H54 (cell line): ENCODE results near the gene ITGA8.
"Not testable (repeated sequence)": the region's sequence is repeated elsewhere in the genome, so short reads cannot be mapped to it uniquely, and the experiment has no call there.

Source experiments
- DNase-seq: peaks from one replicate; pipeline ENCODE4 v3.0.0; 2011; ENCODE audit warnings: low spot score, mixed read lengths; ENCODE audit not compliant: insufficient read length
- FAIRE-seq: peaks from 3 replicates; lab custom pipeline; 2011; peaks lifted over from hg19 to GRCh38; lab: Jason Lieb, UNC
- POLR2A ChIP-seq: IDR thresholded peaks from 2 replicates; pipeline ENCODE4 v1.6.1; 2011; ENCODE audit warnings: low read depth, mild to moderate bottlenecking, low read length

Gene ITGA8

DNA sequence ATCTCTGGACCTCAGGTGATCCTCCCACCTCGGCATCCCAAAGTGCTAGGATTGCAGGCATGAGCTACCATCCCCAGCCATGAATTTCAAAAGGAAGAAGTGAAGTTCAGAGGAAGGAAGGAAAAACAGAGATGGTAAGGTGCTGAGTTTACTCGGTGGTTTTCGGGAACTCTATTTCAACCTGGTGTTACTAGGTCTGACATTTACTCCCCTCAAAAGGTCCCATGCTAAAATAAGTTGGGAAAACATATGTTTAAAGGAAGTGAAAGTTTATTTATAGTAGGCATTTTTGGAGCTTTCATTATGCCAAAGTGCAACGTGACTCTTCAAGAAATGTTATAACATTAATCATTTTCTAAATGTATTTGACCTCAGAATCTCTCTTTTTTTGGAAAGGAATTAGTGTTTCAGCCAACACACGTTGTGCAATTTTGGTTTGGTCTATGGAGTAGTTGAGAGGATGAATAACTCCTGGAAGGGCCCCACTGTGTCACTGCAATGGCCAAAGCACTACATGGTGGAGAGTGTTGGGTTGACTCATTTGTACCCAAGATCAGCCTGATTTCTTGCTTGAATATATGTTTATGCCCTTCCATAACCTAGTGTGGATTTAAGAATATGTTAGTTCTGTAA is 233.9 kb downstream of the ITGA8 start:
- FAIRE-seq (no peak), DNase-seq (no peak)
- TF ChIP-seq POLR2A: no peak

DNA sequence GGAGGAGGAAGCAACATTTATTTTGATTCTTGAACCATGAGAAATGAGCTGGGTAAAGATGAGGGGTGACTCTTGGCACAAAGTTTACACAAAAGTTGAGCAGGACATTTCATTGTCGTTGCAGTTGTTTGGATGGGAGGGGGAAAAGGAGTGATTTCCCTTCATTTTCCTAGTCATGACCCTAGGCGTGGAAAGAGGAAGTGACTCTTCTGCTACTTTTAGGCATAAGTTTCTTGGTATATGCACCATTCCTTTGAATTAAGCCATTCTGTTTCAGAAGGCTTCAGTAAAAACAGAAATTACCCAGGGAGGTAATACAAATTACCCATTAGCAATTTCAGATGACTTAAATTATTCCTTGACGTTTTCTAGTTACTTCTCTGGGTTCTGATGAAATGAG is 234.7 kb downstream of the ITGA8 start:
- no peak for FAIRE-seq
- TF ChIP-seq POLR2A: no peak
- DNase-seq: no peak

GRCh38 chr10:15484128-15484527 is 235.6 kb downstream of the ITGA8 start:
- FAIRE-seq: no peak
- no peak for TF ChIP-seq POLR2A
- no peak for DNase-seq

GRCh38 chr10:15483215-15484075 is 236.3 kb downstream of the ITGA8 start:
- no peak for TF ChIP-seq POLR2A
- DNase-seq (no peak), FAIRE-seq (no peak)

GRCh38 chr10:15482156-15482555 is 237.6 kb downstream of the ITGA8 start:
- DNase-seq (no peak), FAIRE-seq (no peak)
- TF ChIP-seq POLR2A: no peak

DNA sequence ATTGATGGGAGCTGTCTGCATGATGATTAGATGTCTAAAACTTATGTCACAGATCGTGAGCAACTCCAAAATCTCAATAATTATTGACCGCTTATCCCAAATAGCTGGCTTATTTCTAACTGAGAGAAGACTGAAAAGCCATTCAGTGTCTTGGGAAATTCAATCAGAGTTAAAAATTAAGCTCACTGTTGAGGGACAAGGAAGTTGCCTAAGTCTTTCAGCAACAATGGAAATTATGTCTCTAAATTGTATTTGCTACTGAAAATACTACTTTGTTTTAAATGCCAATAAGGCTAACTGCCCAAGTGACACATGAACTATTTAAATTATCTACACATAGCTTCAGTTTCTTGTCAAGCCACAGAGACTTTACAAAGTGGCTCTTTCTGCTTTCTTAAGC is 240.8 kb downstream of the ITGA8 start:
- no peak for TF ChIP-seq POLR2A
- FAIRE-seq: no peak
- DNase-seq: no peak

DNA sequence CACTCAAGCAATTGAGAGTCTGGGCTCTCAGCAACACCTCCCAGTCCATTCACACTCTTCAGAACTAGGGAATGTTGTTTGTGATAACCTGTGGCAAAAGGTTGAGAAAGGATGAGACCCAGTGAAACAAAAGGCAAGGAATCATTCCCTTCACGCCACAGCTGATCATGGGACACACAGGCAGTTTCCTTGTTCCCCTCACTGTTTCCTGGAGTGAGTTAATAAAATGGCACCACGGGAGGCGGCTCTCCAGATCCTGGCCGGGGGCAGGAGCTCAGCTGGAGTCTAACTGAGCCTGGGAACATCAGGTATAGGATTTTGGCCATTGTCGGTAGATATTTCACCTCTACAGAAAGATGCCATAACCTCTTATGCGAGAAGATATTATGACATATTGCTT is 241.3 kb downstream of the ITGA8 start:
- no peak for DNase-seq
- FAIRE-seq: no peak
- no peak for TF ChIP-seq POLR2A

DNA sequence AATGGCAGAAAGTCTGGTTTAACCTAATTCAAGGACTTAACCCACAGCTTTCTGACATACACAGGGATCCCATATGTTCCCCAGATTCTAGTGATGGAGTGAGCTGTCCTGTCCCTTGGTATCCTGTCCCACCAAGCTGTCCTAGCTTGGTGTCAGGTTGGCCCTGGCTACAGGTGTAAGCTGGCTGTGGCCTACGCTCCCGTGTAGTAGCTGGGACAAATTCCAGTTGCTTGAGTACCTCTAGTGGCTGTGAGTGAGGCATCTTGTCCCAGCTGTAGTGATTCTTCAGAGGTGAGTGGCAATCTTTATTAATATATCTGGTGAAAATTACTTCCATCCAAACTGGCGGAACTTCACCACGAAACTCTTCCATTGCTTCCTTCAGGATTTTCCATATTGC is 243.4 kb downstream of the ITGA8 start:
- no peak for FAIRE-seq
- no peak for TF ChIP-seq POLR2A
- DNase-seq: no peak

GRCh38 chr10:15475439-15475838 is 244.3 kb downstream of the ITGA8 start:
- DNase-seq, FAIRE-seq: not testable (repeated sequence)

DNA sequence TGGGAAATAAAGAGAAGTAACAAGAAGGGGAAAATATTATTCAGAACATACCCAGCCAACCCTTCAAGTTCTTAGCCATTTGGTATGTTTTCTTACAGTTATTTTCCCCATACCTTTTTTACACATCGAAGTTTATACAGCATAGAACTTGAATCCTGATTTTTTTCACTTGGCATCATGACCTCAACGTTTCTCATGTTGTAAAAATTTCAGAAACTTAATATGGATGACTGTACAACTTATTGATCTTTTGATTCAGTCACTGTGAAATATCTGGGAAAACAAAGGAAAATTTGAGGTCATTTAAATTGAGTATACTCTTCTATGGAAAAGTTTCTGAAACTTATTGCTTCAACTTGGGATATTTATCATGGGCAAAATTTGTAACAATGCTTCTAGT is 245.1 kb downstream of the ITGA8 start:
- DNase-seq: no peak
- no peak for FAIRE-seq
- no peak for TF ChIP-seq POLR2A

DNA sequence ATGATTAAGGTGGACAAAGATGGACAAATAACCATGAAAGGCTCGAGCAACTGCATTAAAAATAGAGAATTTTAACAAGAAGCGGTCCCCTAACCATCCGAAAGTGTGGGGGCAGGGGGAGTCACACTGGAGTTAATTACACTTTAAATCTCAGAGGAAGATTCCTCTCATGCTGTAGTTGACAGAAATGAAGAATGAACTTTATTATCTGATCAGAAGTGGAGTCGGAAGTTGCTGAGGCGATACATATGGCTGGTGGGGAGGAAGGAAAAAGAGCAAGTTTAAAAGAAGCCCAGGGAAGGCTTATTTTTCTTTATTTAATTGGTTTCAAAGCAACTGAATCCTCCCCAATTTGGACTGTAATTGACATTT is 246.3 kb downstream of the ITGA8 start:
- FAIRE-seq (no peak), DNase-seq (no peak)
- no peak for TF ChIP-seq POLR2A

DNA sequence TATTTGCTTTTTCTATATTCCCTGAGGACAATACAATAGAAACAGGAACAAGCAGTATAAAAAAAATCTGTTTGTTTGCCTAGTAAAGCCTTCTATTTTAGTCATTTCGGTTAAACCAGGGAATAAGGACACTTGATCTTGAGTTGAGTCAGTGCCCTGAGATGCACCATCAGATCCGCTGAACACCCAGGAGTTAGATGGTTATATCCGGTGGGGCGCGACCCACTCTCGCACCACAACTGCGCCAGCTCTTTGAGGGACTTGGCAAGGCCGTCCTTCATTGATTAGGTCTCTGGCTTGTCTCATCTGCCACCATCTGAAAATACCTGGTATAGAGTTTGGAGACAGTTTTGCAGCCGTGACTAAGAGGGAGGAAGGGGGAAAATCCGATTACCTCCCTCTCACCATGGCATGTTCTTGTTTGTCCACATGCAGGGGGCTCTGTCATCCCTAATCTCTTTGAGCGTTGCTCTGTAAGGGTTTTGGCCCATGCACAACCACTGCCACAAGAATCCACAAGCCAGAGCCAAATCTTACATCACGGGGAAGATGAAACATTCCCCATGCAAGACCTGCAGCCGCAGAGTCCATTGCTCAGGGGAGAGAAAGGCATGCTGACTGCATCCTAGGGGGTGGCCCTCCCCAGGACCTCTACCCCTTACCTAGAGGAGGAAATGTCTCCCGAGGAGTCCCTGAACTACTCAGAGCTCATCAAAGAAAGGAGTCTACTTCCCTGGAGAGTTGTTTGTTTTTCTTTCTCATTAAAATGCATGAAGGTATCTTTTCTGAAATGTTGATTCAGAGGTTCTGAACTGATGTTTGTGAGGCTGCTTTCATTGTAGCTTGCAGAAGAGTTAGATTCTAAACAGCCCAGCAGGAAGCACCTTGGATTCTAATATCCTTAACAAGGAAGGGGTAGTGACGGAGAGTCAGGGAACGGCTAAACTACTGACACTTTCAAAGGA is 247.0 kb downstream of the ITGA8 start:
- no peak for TF ChIP-seq POLR2A
- no peak for FAIRE-seq
- no peak for DNase-seq

DNA sequence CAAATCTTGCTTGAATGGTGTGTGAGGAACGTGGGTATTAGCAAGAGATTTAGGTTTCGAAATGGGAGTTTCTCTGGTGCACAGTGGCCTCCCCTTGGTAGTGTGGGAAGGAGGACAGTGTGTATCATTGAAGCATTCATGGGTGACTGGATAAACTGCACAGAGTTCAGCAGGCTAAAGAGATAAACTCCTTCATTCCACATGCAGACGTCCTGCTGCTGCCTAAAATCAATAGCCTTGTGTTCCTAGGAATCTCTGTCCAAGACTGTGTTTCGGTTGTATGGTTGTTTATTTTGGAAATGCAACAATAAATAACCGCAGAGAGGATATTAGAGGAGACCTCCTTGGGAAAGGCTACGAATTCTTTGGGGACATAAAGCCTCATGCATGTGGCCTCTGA is 247.7 kb downstream of the ITGA8 start:
- TF ChIP-seq POLR2A: no peak
- DNase-seq (no peak), FAIRE-seq (no peak)

GRCh38 chr10:15469111-15469510 is 250.6 kb downstream of the ITGA8 start:
- DNase-seq: no peak
- FAIRE-seq: no peak
- no peak for TF ChIP-seq POLR2A
